GM12801 (cell line): ENCODE data around the gene NUDT12.

ENCODE experiments used
- TF ChIP-seq, protein P1 (sequence below): IDR thresholded peaks from one replicate; pipeline ENCODE4 v1.5.1; 2011; ENCODE audit warnings: control low read depth; ENCODE audit not compliant: insufficient read length; ENCODE audit errors: extremely low read depth

Gene NUDT12

DNA sequence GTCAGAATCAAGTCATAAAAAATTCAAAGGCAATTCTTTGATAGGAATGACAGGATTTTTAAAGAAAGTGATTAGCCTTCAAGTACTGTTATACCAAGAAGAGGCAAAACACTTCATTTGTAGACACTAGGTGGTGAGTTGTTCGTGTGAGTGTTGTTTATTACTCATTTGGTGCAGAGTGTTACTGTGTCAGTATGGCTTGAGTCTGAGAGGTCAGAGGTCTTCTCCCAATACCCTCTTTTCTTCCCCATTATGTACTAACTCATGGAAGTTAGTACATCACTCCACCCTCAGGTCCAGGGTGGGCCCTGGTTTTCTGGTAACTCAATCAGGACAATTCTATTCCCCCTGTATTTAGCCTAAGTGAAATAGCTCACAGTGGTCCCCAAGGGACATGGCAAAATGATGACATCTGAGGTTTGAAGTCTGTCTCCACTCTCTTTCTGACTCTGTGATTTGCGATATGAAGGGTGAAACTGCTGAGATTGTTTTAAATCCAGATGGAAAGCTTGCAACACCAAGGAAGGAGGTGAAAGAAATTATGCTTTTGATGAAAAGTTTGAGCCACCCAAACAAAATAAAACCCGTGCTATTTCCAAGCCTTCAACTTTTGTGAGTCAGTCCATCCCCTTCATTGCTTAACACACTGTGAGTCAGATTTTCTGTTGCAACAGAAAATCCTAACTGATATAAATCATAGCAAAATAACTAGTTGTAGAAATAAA is 56.8 kb downstream of the NUDT12 start:
- TF ChIP-seq, protein P1, sequence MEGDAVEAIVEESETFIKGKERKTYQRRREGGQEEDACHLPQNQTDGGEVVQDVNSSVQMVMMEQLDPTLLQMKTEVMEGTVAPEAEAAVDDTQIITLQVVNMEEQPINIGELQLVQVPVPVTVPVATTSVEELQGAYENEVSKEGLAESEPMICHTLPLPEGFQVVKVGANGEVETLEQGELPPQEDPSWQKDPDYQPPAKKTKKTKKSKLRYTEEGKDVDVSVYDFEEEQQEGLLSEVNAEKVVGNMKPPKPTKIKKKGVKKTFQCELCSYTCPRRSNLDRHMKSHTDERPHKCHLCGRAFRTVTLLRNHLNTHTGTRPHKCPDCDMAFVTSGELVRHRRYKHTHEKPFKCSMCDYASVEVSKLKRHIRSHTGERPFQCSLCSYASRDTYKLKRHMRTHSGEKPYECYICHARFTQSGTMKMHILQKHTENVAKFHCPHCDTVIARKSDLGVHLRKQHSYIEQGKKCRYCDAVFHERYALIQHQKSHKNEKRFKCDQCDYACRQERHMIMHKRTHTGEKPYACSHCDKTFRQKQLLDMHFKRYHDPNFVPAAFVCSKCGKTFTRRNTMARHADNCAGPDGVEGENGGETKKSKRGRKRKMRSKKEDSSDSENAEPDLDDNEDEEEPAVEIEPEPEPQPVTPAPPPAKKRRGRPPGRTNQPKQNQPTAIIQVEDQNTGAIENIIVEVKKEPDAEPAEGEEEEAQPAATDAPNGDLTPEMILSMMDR: no peak

DNA sequence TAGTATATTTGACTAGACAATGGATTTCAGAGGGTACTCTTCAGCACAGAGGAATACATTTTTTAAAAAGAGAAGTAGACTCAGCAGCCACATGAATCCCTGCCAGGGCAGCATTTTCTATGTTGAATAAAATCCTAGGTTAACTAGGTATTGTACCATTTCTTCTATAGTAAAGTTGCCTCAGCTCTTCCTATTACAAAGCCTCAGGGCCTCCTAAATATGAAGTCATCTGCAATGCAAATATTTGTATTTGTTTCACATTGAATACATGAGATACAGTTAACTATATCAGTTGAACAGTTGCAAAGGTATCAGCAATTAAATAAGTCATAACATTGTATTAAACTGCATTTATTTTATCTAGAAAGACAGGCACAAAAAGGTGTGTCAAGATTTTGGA is 59.5 kb downstream of the NUDT12 start:
- TF ChIP-seq, protein P1: no peak

DNA sequence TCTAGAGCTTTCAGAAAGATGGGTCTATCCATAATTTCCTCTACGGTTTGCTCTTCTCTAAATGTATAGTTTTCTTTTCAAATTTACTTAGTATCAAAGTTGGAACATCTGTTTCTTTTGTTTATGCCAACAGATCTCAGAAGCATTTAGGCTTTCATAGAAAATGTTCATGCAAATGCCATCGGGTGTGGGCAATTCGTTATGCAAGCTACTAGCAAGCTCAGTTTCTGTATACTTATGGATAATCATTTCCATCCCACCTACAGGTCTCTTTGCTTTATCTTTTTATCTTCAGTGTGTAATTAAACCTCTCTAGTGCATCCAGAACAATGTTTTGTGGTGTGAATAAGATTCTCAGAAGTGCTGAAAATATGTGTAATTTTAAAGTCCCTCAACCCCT is 59.9 kb downstream of the NUDT12 start:
- TF ChIP-seq, protein P1: no peak
